Uterus (tissue), 2 donors: ENCODE measurements around the gene VPS11.

Source experiments
- CTCF ChIP-seq, 4 experiments: fragments of 200-600 bp in 2 of 4; fragments of 450-650 bp in 2 of 4; sonication (generic) in 2 of 4; IDR thresholded peaks; one replicate each; pipeline ENCODE4 v1.5.1; 2016 to 2019; ENCODE audit warnings: antibody characterized with exemption in 4 of 4, mild to moderate bottlenecking in 2 of 4, moderate library complexity in 1 of 4
- POLR2A ChIP-seq, 2 donors: fragments of 450-650 bp; IDR thresholded peaks; one replicate each; pipeline ENCODE4 v1.6.1; 2016; ENCODE audit warnings: antibody characterized with exemption in 2 of 2, mild to moderate bottlenecking in 1 of 2, moderate library complexity in 1 of 2

GRCh38 chr11:119078675-119079420 is 11.2 kb downstream of the VPS11 start:
- no peak for TF ChIP-seq POLR2A (IDR thresholded peaks at IDR 0.05)
- TF ChIP-seq CTCF (IDR thresholded peaks at IDR 0.05): no peak
